Liver (tissue), 9 donors: ENCODE data around the gene PEF1. TPM values are rescaled to one million over a fixed set of nuclear protein-coding genes. Genes with fewer than 3 reads are reported as not detected.

Experiments used
- DNase-seq: peaks from one replicate; pipeline ENCODE4 v3.0.0-alpha.2; 2017; ENCODE audit warnings: low spot score
- H3K27ac ChIP-seq, 2 donors: one replicate each; pipeline ENCODE4 v1.7.0; 2013; ENCODE audit warnings: inconsistent platforms in 2 of 2, low read length in 2 of 2, control low read depth in 1 of 2, low read depth in 1 of 2, mild to moderate bottlenecking in 1 of 2
- H3K27me3 ChIP-seq, 4 donors: one replicate each; pipeline versions ENCODE4 v1.6.1 to v1.7.0; 2013; ENCODE audit warnings: low read length in 3 of 4, inconsistent platforms in 1 of 4, mild to moderate bottlenecking in 1 of 4, moderate library complexity in 1 of 4; ENCODE audit not compliant: control insufficient read depth in 4 of 4, insufficient read depth in 4 of 4
- H3K36me3 ChIP-seq, 4 donors: one replicate each; pipeline versions ENCODE4 v1.6.1 to v1.7.0; 2013; ENCODE audit warnings: low read length in 3 of 4, mild to moderate bottlenecking in 3 of 4, low read depth in 1 of 4, moderate library complexity in 1 of 4; ENCODE audit not compliant: control insufficient read depth in 4 of 4, insufficient read depth in 3 of 4
- H3K4me1 ChIP-seq, 4 donors: one replicate each; pipeline versions ENCODE4 v1.6.1 to v1.7.0; 2013; ENCODE audit warnings: low read length in 3 of 4, mild to moderate bottlenecking in 3 of 4, moderate library complexity in 1 of 4; ENCODE audit not compliant: control insufficient read depth in 4 of 4, insufficient read depth in 4 of 4
- H3K4me3 ChIP-seq, 3 donors: one replicate each; pipeline versions ENCODE4 v1.6.1 to v1.7.0; 2013; ENCODE audit warnings: low read length in 3 of 3, control low read depth in 1 of 3, low read depth in 1 of 3, mild to moderate bottlenecking in 1 of 3
- H3K9ac ChIP-seq, 2 donors: one replicate each; pipeline ENCODE4 v1.7.0; 2013; ENCODE audit warnings: low read length in 2 of 2, mild to moderate bottlenecking in 2 of 2, moderate library complexity in 2 of 2, control low read depth in 1 of 2, low read depth in 1 of 2
- H3K9me3 ChIP-seq, 4 donors: one replicate each; pipeline versions ENCODE4 v1.6.1 to v1.7.0; 2013; ENCODE audit warnings: low read length in 3 of 4; ENCODE audit not compliant: control insufficient read depth in 4 of 4
- ATF3 ChIP-seq: IDR thresholded peaks from 2 replicates; pipeline ENCODE4 v1.6.1; 2016; ENCODE audit warnings: antibody characterized with exemption
- CTCF ChIP-seq: fragments of 150-350 bp; IDR thresholded peaks from 2 replicates; pipeline ENCODE4 v1.5.1; 2017; ENCODE audit warnings: improper control_type of control experiment, low read depth, low read length; ENCODE audit not compliant: missing input control
- EGR1 ChIP-seq, 2 donors: IDR thresholded peaks; 2 replicates each; pipeline ENCODE4 v1.6.1; 2016 to 2018; ENCODE audit warnings: antibody characterized with exemption in 2 of 2, low read depth in 2 of 2
- FOXA1 ChIP-seq: IDR thresholded peaks from 2 replicates; pipeline ENCODE4 v1.6.1; 2016; ENCODE audit warnings: antibody characterized with exemption
- FOXA2 ChIP-seq: IDR thresholded peaks from 2 replicates; pipeline ENCODE4 v1.6.1; 2016; ENCODE audit warnings: antibody characterized with exemption
- GABPA ChIP-seq, 2 donors: IDR thresholded peaks in 1 of 2; conservative IDR thresholded peaks in 1 of 2; 2 replicates each; pipeline ENCODE4 v1.6.1; 2016; ENCODE audit warnings: antibody characterized with exemption in 2 of 2, mild to moderate bottlenecking in 1 of 2, moderate library complexity in 1 of 2
- HNF4G ChIP-seq: IDR thresholded peaks from 2 replicates; pipeline ENCODE4 v1.6.1; 2016; ENCODE audit warnings: antibody characterized with exemption
- JUND ChIP-seq, 2 donors: IDR thresholded peaks; 2 replicates each; pipeline ENCODE4 v1.6.1; 2016; ENCODE audit warnings: antibody characterized with exemption in 2 of 2
- MAX ChIP-seq: IDR thresholded peaks from 2 replicates; pipeline ENCODE4 v1.6.1; 2016; ENCODE audit warnings: antibody characterized with exemption
- NR2F2 ChIP-seq: IDR thresholded peaks from 2 replicates; pipeline ENCODE4 v1.6.1; 2016; ENCODE audit warnings: antibody characterized with exemption
- REST ChIP-seq: IDR thresholded peaks from 2 replicates; pipeline ENCODE4 v1.6.1; 2016; ENCODE audit warnings: antibody characterized with exemption, mild to moderate bottlenecking
- RXRA ChIP-seq, 2 donors: IDR thresholded peaks; 2 replicates each; pipeline ENCODE4 v1.6.1; 2017 to 2018; ENCODE audit warnings: antibody characterized with exemption in 2 of 2, mild to moderate bottlenecking in 1 of 2
- SP1 ChIP-seq: IDR thresholded peaks from 2 replicates; pipeline ENCODE4 v1.6.1; 2018; ENCODE audit warnings: antibody characterized with exemption, mild to moderate bottlenecking
- YY1 ChIP-seq: IDR thresholded peaks from 2 replicates; pipeline ENCODE4 v1.6.1; 2016; ENCODE audit warnings: antibody characterized with exemption, mild to moderate bottlenecking
- ZBTB33 ChIP-seq: IDR thresholded peaks from 2 replicates; pipeline ENCODE4 v1.6.1; 2016; ENCODE audit warnings: antibody characterized with exemption
- WGBS: extraction: QIAGEN DNeasy Blood & Tissue Kit; methylation state at CpG from one replicate; pipeline ENCODE4 v1.1.7; 2013; 5-methylcytosine and 5-hydroxymethylcytosine counted together
- polyA plus RNA-seq, 2 donors: library from polyadenylated mRNA; stranded (reverse) in 1 of 2; unstranded in 1 of 2; fragments of 200-250 nt in 1 of 2; fragments of >200 nt in 1 of 2; fragmentation: Nextera tagmentation in 1 of 2; extraction: Ambion mirVana in 1 of 2; gene quantifications; one replicate each; pipeline versions ENCODE4 v1.2.1 to v1.2.3, GENCODE V29; 2013 to 2015
- total RNA-seq, 2 donors: library from RNA; depleted of rRNA; stranded (reverse); fragments of >200 nt; gene quantifications; one replicate each; pipeline ENCODE4 v1.2.3, GENCODE V29; 2014
- donor health status: healthy.
- donor health status: healthy.
- donor health status: healthy.
- donor health status: healthy.
- donor health status: healthy.

The PEF1 gene
- total and polyA plus RNA-seq, 4 donors, result 27.7 to 46.8 (median 32.2) TPM

GRCh38 chr1:31586376-31587327 lies 58.0 kb downstream of the PEF1 start:
- H3K27me3 ChIP-seq, result no peaks in the 10 kb centered on the region
- H3K9me3 ChIP-seq, result no peaks in the 10 kb centered on the region
- H3K4me1 ChIP-seq, result peaks cover 0 to 41% (median 13%) of the 10 kb centered on the region in 4 donors
- H3K4me3 ChIP-seq, result no peak overlapping the region
- no peak for TF ChIP-seq NR2F2
- TF ChIP-seq FOXA1, result no peak
- no peak for TF ChIP-seq FOXA2
- TF ChIP-seq JUND (IDR thresholded peaks at IDR 0.05), result no peak
- TF ChIP-seq MAX, result no peak
- no peak for TF ChIP-seq YY1
- no peak for TF ChIP-seq RXRA (IDR thresholded peaks at IDR 0.05)
- TF ChIP-seq GABPA (IDR thresholded peaks at IDR 0.05 in 1 of 2, conservative IDR thresholded peaks at IDR 0.05 in 1 of 2), result no peak
- no peak for TF ChIP-seq SP1
- TF ChIP-seq REST, result no peak
- no peak for TF ChIP-seq ATF3
- no peak for TF ChIP-seq CTCF
- TF ChIP-seq ZBTB33, result no peak
- no peak for TF ChIP-seq EGR1 (IDR thresholded peaks at IDR 0.05; ENCODE audit: low read depth in 2 of 2)
- TF ChIP-seq HNF4G, result no peak
- no peaks in the 10 kb centered on the region for H3K36me3 ChIP-seq
- H3K27ac ChIP-seq, result no peak overlapping the region
- WGBS, result 76% methylated on average over 47 of the region's 47 CpGs
- DNase-seq, result no peak
- H3K9ac ChIP-seq, result no peak overlapping the region
